ENCODE data around the gene EIF1. TPM values are rescaled to one million over a fixed set of nuclear protein-coding genes. Genes with fewer than 3 reads are reported as not detected.

The EIF1 gene
- total and polyA plus RNA-seq, 2 of the 8 experiments (the other 6 are each of a cell fraction or from before 2014, with no cell fraction given): 175 to 539 TPM

DNA sequence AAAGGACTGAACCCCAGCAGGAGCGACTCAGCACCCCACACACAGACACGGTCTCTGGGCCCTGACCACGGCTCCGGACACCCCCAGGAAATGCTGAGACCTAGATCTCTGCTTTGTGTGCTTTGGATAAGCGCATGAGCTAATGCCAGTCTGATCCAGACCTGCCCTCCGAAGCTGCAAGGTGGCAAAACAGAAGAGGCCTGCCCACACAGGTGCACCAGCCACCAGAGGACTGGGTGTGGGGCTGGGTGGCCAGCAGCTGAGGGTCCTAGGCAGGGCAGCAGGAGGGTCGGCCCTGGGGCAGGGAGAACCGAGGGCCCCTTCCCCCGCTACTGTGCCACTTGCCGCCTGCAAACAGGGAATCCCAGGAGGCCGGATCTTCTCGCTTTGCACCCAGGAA is 30.7 kb upstream of the EIF1 start (continued):
- TF ChIP-seq EZH2 (IDR thresholded peaks at IDR 0.05; ENCODE audit: low read depth, low read length, severe bottlenecking) (no peak), SUZ12 (IDR thresholded peaks at IDR 0.05; ENCODE audit: low read length) (no peak), BCL11A (IDR thresholded peaks at IDR 0.05; ENCODE audit: low read depth in 2 of 2, low read length in 2 of 2) (no peak), SAP30 (IDR thresholded peaks at IDR 0.05; ENCODE audit: insufficient read depth, insufficient replicate concordance, low read length) (no peak), SIRT6 (IDR thresholded peaks at IDR 0.05; ENCODE audit: low read length) (no peak), CHD7 (IDR thresholded peaks at IDR 0.05; ENCODE audit: insufficient replicate concordance, low read length) (no peak), POLR2A (IDR thresholded peaks at IDR 0.05; ENCODE audit: control extremely low read depth in 1 of 2, low read depth in 2 of 2, low read length in 2 of 2) (no peak), BACH1 (IDR thresholded peaks at IDR 0.05; ENCODE audit: low read length) (no peak), BRCA1 (IDR thresholded peaks at IDR 0.05; ENCODE audit: low read depth, low read length) (no peak)
